Astrocyte (in vitro differentiated cells and primary cell): Measurements from ENCODE around the gene SMTNL1.

ENCODE experiments used
- EZH2 ChIP-seq: IDR thresholded peaks from 2 replicates; pipeline ENCODE4 v1.6.1; 2012; ENCODE audit warnings: mild to moderate bottlenecking, low read length, inconsistent platforms; ENCODE audit not compliant: insufficient read depth
- TF ChIP-seq, protein P1 (sequence below): IDR thresholded peaks from 2 replicates; pipeline ENCODE4 v1.5.1; 2011; ENCODE audit warnings: low read depth, mild to moderate bottlenecking, inconsistent platforms, low read length, moderate library complexity; ENCODE audit not compliant: insufficient read depth

DNA sequence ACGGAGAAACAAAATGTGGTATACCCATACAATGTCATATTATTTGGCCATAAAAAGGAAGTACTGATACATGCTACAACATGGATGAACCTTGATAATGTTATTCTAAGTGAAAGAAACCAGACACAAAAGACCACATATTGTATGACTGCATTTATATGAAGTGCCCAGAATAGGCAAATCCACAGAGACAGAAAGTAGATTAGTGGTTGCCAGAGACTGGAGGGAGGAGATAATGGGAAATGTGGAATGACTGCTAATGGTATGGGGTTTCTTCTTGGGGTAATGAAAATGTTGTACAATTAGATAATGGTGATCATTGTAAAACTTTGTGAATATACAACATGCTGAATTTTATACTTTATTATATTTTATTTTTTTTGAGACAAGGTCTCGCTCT, 16.3 kb upstream of the SMTNL1 start:
- TF ChIP-seq, protein P1, sequence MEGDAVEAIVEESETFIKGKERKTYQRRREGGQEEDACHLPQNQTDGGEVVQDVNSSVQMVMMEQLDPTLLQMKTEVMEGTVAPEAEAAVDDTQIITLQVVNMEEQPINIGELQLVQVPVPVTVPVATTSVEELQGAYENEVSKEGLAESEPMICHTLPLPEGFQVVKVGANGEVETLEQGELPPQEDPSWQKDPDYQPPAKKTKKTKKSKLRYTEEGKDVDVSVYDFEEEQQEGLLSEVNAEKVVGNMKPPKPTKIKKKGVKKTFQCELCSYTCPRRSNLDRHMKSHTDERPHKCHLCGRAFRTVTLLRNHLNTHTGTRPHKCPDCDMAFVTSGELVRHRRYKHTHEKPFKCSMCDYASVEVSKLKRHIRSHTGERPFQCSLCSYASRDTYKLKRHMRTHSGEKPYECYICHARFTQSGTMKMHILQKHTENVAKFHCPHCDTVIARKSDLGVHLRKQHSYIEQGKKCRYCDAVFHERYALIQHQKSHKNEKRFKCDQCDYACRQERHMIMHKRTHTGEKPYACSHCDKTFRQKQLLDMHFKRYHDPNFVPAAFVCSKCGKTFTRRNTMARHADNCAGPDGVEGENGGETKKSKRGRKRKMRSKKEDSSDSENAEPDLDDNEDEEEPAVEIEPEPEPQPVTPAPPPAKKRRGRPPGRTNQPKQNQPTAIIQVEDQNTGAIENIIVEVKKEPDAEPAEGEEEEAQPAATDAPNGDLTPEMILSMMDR = no peak
- no peak for TF ChIP-seq EZH2
